Uterus (tissue), 4 donors: Measurements from ENCODE around the gene C20orf204. TPM values are rescaled to one million over a fixed set of nuclear protein-coding genes. Genes with fewer than 3 reads are reported as not detected.

ENCODE experiments used
- DNase-seq, 2 donors: peaks; one replicate each; pipeline ENCODE4 v3.0.0-alpha.2; 2019 to 2020
- H3K27ac ChIP-seq, 2 donors: fragments of 200-600 bp; sonication (generic); 1 replicate in 1 of 2; 2 replicates in 1 of 2; pipeline ENCODE4 v1.5.1; 2016 to 2018
- H3K27me3 ChIP-seq, 2 donors: fragments of 200-600 bp; sonication (generic); one replicate each; pipeline ENCODE4 v1.5.1; 2018 to 2019; ENCODE audit warnings: control low read depth in 1 of 2
- H3K36me3 ChIP-seq, 2 donors: fragments of 200-600 bp; sonication (generic); one replicate each; pipeline ENCODE4 v1.5.1; 2019; ENCODE audit warnings: control low read depth in 1 of 2
- H3K4me1 ChIP-seq, 2 donors: fragments of 200-600 bp; sonication (generic); one replicate each; pipeline ENCODE4 v1.5.1; 2018 to 2019; ENCODE audit warnings: control low read depth in 1 of 2
- H3K4me3 ChIP-seq, 2 donors: fragments of 200-600 bp; sonication (generic); 1 replicate in 1 of 2; 2 replicates in 1 of 2; pipeline ENCODE4 v1.5.1; 2018 to 2019; ENCODE audit warnings: mild to moderate bottlenecking in 1 of 2
- H3K9me3 ChIP-seq, 2 donors: fragments of 200-600 bp; sonication (generic); one replicate each; pipeline ENCODE4 v1.5.1; 2019; ENCODE audit warnings: control low read depth in 1 of 2
- POLR2A ChIP-seq, 2 donors: fragments of 450-650 bp; IDR thresholded peaks; one replicate each; pipeline ENCODE4 v1.6.1; 2016; ENCODE audit warnings: antibody characterized with exemption in 2 of 2, mild to moderate bottlenecking in 1 of 2, moderate library complexity in 1 of 2
- intact Hi-C: fragments of 100-400 bp; cut with DNase I; formaldehyde crosslinking; loops from one replicate; pipeline ENCODE4 v1.15.1; 2023; ENCODE audit warnings: low total_unique reads
- total RNA-seq, 4 donors: library from RNA; depleted of rRNA in 3 of 4; stranded (reverse); fragments of >200 nt in 3 of 4; gene quantifications; one replicate each; pipeline versions ENCODE4 v1.1.0 to v1.2.4, GENCODE V29; 2014 to 2023
- TF ChIP-seq, protein P1 (sequence below), 4 experiments: fragments of 200-600 bp in 2 of 4; fragments of 450-650 bp in 2 of 4; sonication (generic) in 2 of 4; IDR thresholded peaks; one replicate each; pipeline ENCODE4 v1.5.1; 2016 to 2019; ENCODE audit warnings: antibody characterized with exemption in 4 of 4, mild to moderate bottlenecking in 2 of 4, moderate library complexity in 1 of 4
- donor health status: DM: yes; HTN: yes; CAD: no.

Gene C20orf204
- total RNA-seq, 4 donors from 2014 or later: 0.26 to 2.9 (median 1.9) TPM; not detected in 1

DNA sequence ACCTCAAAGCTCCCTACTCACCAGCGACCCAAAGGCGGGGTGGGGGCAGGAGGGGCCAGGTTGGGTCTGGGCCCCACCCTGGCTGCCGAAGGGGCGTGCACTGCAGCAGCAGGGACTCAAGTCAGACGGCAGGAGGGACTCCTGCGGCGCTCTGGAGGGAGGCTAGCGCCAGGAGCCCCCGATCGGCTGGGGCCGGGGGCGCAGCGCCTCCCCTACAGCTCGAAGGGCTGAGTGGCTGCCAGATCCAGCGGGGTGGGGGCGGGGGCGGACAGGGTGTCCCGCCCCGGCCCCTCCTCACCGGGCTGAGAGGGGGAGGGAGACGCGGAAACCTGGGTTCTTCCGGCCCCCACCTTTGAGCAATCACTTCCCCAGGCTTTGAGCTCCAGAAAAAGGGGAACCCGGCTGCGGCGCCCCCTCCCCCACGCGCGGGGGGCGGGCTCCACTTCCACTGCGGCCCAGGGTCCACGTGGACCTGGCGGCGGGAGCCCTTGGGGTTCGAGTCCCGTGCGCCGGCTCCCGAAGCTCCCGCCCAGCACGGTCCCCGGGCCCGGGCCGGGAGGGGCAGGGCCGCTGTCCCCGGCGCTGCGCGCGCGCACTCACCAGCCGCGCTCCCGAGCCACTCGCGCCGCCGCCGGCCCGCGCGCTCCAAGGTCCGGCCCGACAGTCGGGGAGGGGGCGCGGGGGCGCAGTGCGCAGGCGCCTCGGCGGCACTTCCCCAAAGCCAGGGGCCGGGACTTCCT is 43.5 kb downstream of the C20orf204 start, which contains the start of gene RGS19:
Gene RGS19 (minus strand): TSS at position 246 of the 740 bp plus-strand sequence. CDS start 2,632 bp downstream, outside the sequence.
- peak within 1 kb of the TSS; percentile 45 to 50 for H3K4me3 ChIP-seq
- peaks cover 5 to 16% of the 10 kb centered on the region in 2 donors for H3K4me1 ChIP-seq
- TF ChIP-seq, protein P1, sequence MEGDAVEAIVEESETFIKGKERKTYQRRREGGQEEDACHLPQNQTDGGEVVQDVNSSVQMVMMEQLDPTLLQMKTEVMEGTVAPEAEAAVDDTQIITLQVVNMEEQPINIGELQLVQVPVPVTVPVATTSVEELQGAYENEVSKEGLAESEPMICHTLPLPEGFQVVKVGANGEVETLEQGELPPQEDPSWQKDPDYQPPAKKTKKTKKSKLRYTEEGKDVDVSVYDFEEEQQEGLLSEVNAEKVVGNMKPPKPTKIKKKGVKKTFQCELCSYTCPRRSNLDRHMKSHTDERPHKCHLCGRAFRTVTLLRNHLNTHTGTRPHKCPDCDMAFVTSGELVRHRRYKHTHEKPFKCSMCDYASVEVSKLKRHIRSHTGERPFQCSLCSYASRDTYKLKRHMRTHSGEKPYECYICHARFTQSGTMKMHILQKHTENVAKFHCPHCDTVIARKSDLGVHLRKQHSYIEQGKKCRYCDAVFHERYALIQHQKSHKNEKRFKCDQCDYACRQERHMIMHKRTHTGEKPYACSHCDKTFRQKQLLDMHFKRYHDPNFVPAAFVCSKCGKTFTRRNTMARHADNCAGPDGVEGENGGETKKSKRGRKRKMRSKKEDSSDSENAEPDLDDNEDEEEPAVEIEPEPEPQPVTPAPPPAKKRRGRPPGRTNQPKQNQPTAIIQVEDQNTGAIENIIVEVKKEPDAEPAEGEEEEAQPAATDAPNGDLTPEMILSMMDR (IDR thresholded peaks at IDR 0.05): no peak
- TF ChIP-seq POLR2A (IDR thresholded peaks at IDR 0.05): no peak
- DNase-seq: peak in 1 of 2 donors; percentile 56
- intact Hi-C loops: no loop called here
- no peaks in the 10 kb centered on the region for H3K9me3 ChIP-seq
- no peaks in the 10 kb centered on the region for H3K36me3 ChIP-seq
- H3K27ac ChIP-seq: peak within 1 kb of the TSS; percentile 70
- H3K27me3 ChIP-seq: peaks cover 0 to 24% of the 10 kb centered on the region in 2 donors

DNA sequence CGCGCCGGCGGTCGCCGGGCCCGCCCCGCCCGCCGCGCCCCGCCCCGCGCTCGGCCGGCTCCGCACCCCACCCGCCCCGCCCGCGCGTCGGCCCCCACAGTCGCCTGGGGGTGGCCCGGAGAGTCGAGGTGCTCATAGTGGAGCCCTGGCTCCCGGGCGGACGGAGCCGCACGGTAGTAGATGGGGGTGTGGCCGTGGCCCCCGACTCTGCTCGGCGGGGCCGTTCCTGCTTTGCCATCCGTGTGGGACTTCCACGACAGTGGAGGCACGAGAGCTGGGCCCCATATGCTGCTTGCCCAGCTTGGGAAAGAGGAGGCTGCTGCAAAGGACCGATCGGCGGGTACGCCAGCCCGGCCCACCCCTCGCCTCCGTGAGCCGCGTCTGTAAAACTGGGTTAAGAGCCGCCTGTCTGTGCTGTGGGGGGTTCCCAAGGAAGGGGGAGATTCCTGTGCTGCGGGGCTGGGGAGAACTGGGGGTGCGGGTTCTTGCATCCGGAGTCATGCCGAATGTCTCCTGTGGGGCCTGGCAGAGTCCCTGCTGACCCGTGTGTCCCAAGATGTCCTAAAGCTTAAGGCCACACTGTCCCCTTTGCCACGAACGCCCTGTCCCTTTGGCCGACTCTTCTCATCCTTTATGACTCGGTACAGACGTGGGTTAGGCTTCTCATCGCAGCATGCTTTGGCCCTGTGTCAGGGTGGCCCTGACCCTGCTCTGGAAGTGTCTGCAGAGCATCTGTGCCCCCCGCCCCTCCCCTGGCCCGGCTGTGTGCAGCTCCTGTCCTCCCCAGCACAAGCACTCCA is 44.2 kb downstream of the C20orf204 start, which contains the start of gene OPRL1:
Gene OPRL1 (plus strand): TSS at position 70 of the 800 bp plus-strand sequence. CDS start 12,639 bp downstream, outside the sequence.
- Histone ChIP-seq H3K9me3 (no peaks in the 10 kb centered on the region), H3K4me1 (peaks cover 5 to 16% of the 10 kb centered on the region in 2 donors), H3K36me3 (no peaks in the 10 kb centered on the region), H3K4me3 (peak within 1 kb of the TSS; percentile 45 to 50), H3K27ac (peak within 1 kb of the TSS; percentile 70), H3K27me3 (peaks cover 0 to 24% of the 10 kb centered on the region in 2 donors)
- intact Hi-C loops: no loop called here
- TF ChIP-seq, protein P1 (IDR thresholded peaks at IDR 0.05): no peak
- no peak for TF ChIP-seq POLR2A (IDR thresholded peaks at IDR 0.05)
- DNase-seq: no peak

DNA sequence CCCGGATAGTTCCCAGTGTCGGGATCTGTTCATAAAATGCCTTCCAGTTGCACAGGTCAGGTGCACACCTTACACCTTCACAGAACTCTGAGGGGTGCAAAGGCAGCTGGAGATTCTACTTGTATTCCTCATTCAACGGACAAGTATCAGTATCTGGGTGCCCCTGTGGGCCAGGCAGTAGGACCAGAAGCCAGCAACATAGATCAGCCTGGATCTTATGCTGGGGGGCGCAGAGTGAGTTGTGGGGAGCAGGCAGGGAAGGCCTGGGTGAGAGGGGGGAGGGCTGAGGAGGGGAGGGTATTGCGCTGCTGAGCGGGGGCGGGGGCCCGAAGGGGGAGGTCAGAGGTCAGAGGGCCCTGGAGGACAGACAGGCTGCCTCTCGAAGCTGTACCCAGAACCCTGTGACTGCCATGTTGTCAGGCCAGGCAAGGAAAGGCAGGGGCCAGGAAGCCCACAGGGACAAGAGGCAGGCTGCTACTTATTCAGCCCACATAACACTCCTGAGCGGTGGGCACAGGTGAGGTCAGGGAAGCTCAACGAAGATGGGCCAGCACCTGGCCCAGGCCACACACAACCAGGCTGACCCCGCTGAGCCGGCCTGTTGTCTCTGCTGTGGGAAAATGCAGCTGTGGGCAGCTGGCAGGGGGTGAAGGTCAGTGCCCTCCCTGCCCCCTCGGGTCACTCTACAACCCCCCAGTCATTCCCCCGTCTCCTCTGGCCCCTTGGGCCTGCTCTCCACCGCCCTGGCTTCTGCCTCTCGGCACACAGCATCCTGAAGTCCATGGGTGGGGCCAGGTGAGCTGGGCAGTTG is 45.0 kb downstream of the C20orf204 start:
- no peak for DNase-seq
- no peak overlapping the region for H3K27ac ChIP-seq
- TF ChIP-seq POLR2A (IDR thresholded peaks at IDR 0.05): no peak
- TF ChIP-seq, protein P1 (IDR thresholded peaks at IDR 0.05): no peak
- H3K27me3 ChIP-seq: peaks cover 0 to 24% of the 10 kb centered on the region in 2 donors
- intact Hi-C loops: no loop called here
- no peaks in the 10 kb centered on the region for H3K36me3 ChIP-seq
- no peak overlapping the region for H3K4me3 ChIP-seq
- H3K9me3 ChIP-seq: no peaks in the 10 kb centered on the region
- H3K4me1 ChIP-seq: peaks cover 5 to 16% of the 10 kb centered on the region in 2 donors

DNA sequence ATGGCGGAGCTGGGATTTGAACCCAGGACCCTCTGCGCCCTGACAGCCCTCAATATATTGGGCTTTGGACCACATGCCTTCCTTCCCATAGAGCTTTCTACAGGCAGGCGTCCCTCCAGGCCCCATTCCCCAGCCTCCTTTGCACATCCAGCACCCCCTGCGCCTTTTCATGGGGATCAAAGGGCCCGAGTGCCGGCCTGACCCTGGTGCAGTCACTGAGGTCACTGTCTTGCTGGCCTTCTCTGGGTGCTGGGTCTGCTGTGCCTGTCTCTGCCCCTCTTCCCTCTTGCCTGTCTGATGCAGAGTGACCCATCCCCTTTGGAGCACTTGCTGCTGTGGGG is 45.6 kb downstream of the C20orf204 start:
- Histone ChIP-seq H3K36me3 (no peaks in the 10 kb centered on the region), H3K27ac (no peak overlapping the region), H3K4me3 (no peak overlapping the region), H3K27me3 (peaks cover 0 to 24% of the 10 kb centered on the region in 2 donors), H3K9me3 (no peaks in the 10 kb centered on the region), H3K4me1 (peaks cover 5 to 16% of the 10 kb centered on the region in 2 donors)
- intact Hi-C loops: no loop called here
- TF ChIP-seq, protein P1 (IDR thresholded peaks at IDR 0.05): no peak
- TF ChIP-seq POLR2A (IDR thresholded peaks at IDR 0.05): no peak
- DNase-seq: no peak
